HG03097 (cell line): ENCODE measurements around the gene KIF23.

Experiments
- ATAC-seq: cut with Tn5 transposase; IDR thresholded peaks from one replicate; pipeline ENCODE4 v1.9.1; 2021; ENCODE audit not compliant: unreplicated experiment, low FRiP score

KIF23 gene

DNA sequence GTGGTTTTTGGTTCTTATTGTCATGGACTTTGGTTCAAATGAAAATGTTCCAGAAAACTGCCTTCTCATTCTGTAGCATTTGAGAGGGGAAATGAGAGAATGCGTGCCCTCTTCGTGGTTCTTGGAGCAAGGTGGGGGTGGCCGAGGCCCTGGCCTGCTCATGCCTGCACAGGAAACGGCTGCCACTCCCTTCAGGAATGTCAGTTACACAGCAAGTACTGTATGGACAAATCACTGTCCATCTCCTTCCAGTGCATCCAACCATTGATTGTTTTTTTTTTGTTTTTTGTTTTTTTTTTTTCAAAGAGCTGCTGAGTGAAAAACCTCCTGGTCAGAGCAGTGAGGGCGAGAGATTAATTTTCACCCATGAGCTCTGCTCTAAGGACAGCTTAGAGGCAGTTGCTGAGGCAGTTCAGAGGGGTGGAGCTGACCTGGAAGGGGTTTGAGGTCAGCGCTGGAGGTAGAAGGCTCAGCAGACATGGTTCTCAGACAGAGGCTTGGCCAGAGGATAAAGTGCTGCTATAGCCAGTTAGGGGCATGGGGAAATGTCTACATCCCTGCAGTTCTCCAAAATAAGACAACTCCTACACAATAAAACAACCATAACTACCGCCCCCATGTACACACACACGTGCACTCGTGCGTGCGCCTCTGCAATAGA, 20.2 kb upstream of the KIF23 start:
- ATAC-seq, result no peak

DNA sequence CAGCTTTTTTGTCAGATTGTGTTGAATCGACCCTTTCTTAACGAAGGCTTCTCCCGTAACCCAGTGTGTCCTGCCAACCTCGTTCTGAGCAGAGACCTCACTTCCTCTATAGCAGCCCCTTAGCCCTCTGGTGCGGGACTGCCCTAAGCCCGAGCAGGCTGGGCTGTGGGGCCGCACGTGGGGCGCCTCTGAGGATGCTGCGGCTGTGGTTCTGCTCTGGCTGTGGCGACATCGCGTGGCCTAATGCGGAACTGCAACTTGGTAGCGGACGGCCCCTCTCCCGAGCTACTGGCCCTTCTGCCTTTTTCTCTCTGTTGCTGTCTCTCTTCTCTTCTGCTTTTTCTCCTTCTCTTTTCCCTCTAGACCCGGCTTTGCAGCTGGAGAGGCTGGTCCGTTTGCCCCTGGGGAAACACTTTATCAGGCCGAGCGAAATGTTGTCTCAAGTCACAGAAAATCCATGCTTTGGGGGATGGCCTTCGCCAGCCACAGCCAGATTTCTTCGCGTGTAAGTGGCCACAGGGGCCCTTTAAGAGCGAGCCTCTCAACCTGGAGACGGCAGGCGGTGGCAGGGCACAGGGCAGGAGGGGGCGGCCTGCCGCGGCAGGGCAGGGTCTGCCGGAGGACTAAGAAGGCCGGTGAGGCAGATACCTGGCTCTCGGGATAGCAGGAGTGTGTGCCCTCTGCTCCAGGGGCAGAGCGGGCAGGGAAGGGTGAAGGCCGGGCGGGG, 19.4 kb upstream of the KIF23 start:
- ATAC-seq, result no peak

DNA sequence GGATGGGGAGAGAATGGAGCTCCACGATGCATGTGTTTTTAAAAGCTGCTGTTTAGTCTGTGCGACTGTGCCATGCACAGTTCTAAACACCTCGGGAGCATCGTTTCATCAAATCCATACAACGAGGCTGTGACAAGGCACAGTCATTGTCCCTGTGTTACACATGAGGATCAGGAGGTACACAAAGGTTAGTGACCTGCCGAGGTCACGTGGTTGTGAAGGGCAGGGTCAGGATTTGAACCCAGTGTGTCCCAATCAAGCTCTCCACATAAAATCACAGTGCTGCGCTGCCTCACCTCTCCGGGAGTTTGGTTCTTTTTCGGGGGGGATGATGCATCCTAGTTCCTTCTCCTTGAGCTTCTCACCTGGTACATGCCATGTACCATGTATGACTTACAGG, 18.7 kb upstream of the KIF23 start:
- no peak for ATAC-seq

DNA sequence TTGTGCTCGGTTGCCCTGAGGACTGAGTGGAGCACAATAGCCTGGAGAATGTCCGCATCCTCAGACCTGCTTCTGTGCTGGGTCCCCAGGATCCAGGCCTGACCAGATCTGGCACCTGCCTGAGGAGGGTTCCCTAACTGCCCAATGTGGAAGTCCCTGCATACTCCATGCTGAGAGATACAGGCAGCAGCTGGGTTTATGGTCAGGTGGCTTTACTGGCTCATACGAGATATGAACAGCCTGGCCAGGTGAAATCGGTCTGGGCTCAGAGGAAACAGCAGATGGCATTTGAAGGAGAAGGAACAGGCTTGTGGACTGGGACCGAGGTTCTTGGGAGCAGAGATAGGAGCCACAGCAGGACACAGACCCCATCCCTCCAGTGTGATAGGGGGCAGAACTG, 18.2 kb upstream of the KIF23 start:
- ATAC-seq, result no peak

DNA sequence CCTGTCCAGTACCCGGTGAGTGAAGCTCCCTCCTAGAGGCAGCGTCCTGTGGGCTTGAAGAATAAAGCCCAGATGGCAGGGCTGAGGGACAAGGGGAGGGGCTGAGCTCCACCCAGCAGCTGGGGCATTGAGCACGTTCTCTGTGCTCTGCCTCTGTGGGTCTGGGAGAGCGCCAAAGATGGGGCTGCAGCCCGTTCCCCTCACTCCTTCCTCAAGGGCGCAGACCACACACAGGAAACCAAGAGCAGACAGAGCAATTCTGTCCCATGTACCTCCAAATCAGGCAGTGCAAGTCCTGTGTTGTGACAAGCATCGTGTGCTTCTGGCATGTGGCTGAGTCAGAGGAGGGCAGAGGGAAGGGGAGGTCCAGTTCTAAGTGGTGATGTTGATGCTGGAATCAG, 15.7 kb upstream of the KIF23 start:
- no peak for ATAC-seq

DNA sequence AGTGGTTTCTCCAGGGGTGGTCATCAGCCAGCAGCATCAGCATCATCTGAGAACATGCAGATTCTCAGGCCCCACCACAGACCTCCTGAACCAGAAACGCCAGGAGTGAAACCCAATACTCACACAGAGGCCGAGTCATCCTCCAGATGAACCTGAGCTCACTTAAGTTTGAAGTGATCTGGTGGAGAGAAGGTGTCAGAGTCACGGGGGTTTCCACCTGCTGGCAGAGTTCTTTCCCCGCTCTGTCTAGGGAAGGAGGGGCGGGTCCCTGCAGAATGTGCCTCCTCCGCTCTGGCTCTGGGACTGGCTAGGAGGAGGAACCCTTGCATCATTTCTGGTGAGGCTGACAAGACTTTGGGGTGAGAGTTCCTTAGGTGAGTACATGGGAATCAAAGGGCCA, 13.3 kb upstream of the KIF23 start:
- ATAC-seq, result no peak

DNA sequence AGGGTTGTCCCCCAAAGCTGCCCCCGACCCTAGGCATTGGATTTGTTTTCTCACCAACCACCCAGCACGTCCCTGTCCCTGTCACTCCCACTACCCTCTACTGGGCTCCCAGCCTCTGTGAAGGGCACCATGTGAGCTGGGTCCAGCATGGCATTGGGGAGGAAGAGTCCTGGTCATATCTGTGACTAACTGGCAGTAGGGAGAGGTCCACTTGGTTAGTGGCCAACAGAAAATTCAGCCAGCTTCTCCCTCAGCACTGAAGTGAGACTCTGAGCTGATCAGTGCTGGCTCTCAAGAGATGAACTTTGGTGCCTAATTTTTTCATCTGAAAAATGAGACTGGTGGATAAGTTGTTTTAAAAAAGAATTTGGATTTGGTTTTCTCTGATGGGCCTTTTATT, 11.3 kb upstream of the KIF23 start:
- no peak for ATAC-seq

DNA sequence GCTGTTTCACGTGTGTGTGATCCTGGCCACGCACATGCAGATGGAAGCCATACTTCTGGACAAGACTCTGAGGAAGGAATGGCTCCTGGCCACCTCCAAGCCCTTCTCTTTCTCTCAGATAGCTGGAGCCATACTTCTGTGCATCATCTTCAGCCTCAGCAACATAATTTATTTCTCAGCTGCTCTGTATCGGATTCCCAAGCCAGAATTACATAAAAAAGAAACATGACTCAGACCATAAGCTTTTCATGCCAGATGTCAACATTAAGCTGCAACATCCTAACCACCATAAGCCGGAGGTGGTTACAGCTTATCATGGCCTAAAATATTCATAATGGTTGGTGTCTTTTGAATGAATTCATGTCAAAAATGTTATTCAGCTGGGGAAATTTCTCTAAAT, 10.6 kb upstream of the KIF23 start:
- no peak for ATAC-seq

DNA sequence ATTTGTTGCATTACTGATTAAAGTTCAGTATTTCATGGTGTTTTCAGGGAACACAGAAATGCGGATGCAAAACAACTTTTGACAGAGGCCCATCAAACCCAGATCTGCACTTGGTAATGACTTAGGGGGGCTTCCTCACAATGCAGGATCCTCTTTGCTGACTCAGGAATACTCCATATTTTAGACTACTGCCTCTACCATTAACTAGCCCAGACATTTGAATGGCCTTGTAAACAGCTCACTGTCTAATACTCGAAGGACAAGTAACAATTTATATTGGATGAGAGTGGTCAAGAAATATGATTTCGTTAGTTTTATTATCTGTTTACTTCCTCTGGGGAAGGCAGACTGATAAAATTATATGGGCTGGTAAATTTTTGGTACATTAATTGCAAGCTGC, 9.0 kb upstream of the KIF23 start:
- ATAC-seq, result no peak

DNA sequence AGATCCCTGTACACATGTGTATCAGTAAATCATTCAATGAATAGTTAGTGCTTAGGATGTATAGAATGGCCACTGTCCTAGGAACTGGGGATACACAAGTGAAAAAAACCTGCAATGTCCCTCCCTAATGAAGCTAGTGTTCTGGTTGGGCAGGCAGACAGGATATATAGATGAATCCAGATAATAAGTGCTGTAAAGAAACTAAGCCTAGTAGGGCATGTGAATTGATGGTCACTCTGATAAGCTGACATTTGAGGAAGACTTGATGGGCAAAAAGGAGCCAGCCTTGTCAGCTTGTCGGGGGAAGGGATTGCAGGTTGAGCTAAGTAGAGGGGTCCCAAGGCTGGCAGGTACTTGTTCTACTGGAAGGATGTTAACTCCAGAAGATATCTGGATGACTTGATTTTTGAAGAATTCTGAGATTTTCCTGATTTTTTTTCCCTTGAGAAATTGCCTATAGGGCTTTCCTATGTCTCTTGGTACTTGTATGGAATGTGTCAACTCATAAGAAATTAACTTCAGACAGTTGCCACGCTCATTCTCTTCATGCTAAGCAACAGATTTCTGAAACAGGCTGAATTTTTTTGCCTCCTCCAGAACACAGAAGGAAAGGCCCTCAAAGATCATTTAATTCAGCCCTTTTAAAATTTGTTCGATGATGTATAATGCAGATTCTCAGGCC, 6.3 kb upstream of the KIF23 start:
- ATAC-seq, result no peak

DNA sequence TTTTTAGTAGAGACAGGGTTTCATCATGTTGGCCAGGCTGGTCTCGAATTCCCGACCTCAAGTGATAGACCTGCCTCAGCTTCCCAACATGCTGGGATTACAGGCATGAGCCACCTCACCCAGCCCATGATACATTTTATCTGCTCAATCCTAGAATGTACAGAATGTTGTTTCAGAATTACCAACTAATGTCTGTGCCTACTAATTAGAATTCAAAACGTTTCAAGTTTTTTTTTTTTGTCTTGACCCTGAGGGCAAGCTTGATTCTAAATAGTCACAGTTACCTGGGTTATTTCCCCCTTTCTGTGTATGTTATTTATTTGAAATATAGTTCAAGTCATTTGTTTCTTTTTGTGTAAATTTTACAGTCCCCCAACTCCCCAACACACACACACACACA, 5.3 kb upstream of the KIF23 start:
- no peak for ATAC-seq

DNA sequence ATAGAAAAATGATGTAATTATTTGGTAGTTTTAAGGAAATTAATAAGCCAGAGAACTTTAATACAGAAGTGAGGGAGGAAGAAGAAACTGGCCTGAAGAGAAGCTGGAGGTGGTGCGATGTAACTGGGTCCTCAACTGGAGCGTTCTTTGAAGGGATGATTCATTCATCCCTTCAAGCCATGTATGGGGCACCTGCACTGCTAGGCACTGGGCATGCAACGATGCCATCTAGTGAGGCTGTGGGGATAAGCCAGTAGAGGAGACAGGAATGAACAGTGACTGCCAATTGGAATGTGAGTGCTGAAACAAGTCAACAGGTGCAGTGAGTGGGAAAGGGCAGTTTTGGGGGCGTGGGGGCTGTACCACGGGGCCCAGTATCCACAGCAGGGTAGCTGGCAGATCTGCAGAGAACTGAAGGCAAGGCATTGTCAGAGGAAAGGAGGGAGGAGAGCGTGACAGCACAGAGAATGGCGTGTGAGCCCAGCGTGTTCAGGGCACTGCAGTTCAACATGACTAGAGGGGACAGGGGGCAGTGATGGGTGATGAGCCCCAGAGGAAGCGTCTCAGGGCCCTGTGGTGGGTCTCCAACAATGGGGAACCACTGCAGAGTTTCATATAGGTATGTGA, 3.8 kb upstream of the KIF23 start:
- ATAC-seq, result no peak

DNA sequence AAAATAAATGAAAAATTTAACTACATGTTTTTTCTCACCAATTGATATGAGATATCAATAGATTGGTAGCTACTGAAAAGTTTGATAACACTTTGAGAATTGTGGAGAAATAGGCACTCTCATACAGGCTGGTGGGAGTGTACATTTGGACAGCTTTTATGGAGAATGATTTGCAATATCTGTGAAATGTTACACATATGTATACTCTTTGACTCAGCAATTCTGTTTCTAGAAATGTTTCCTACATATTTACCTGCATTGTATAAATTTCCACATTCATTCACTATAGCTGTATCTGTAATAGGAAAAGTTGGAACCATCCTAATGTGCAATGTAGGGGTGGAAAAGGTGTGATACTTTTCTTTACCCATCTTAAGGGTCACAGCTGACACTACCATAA, 1.9 kb upstream of the KIF23 start:
- no peak for ATAC-seq

DNA sequence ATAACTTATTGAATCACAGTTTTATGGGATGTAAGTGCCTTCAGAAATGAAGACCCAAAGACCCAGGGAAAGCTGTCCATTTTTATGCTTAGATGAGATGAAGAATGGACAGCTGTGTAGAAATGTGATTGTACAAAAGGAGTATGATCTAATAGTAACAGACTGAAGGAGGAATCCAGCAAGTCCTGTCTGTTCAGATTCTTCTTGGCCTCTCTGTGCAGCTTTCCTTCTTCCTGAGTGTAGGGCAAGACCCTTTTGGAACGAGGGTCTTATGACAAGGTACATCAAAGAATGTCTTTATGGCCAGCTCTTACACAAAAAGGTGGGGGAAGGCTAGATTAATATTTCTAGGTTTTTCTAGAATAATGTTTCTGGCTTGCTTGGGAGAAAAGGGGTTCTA, 1.4 kb upstream of the KIF23 start:
- no peak for ATAC-seq

DNA sequence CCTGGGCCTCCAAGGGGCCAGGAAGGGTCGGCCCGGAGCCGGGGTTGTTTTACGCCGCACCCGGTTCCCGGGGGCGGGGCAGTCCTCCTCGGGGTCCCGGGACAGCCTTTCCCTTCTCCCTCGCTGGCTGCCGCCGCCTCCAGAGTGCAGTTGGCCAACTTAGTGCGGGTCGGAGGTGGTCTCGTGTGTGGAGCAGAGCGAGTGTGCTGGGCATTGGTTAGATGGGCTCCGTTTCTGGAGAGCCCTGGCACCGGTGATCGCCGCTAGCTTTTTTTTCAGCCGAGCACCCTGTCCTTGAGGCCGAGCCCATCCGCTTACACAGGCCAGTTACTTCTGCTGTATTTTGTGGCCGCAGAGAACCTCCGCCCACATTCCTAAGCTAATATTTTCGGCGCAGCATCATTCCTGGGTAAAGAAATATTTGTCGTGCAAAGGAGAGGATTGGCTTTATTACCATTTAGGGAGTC, 585 bp downstream of the KIF23 start:
- peak; percentile 41 for ATAC-seq

DNA sequence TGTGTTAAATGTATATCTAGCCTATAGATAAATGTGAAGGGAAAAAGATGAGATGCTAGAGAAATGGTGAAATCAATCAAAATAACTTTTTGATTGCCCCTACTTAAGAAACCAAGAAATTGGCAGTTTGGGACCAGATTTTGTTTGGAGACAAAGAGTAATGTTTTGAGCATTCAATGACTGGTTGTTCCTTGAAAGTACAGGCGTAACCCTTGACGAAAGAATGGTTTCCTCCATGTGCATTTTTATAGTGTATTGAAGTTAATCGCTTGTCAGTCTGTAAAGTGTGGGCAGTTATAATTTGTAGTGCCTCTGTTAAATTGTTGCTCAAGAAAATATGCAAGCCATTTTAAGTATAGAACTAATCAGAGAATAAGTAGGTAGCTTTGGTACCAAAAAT, 1.2 kb downstream of the KIF23 start:
- no peak for ATAC-seq

DNA sequence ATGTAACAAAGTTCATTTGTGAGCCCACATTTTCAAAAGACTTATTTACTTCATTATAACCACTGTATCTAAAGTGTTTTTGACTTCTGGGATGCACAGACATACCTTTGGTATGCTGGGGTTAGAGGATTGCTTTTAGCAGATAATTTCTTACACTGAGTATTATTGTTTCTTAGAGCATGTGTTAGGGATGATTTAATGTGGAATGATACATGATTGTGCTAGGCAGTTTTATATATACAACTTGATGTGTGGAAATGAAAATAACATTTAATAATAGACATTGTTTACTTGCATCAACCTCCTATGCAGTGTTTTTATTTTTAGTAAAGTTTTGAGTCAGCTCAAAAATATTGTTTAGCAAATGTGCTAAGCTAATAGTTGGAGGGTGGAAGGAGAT, 3.4 kb downstream of the KIF23 start:
- ATAC-seq, result no peak

DNA sequence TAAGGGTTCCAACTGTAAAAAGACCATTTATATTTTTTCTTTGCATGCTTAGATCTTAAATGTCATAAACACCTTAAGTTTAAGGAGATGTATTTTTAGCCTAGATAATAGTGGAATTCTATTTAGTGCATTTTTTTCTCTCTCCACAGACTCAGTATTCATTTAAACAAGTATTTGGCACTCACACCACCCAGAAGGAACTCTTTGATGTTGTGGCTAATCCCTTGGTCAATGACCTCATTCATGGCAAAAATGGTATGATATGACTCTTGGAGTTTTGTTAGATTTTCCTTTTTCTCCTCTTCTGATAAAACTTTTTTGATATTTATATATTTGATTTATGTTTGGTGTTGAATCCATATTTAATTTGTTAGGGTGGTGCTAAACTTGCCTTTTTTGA, 7.3 kb downstream of the KIF23 start:
- no peak for ATAC-seq

DNA sequence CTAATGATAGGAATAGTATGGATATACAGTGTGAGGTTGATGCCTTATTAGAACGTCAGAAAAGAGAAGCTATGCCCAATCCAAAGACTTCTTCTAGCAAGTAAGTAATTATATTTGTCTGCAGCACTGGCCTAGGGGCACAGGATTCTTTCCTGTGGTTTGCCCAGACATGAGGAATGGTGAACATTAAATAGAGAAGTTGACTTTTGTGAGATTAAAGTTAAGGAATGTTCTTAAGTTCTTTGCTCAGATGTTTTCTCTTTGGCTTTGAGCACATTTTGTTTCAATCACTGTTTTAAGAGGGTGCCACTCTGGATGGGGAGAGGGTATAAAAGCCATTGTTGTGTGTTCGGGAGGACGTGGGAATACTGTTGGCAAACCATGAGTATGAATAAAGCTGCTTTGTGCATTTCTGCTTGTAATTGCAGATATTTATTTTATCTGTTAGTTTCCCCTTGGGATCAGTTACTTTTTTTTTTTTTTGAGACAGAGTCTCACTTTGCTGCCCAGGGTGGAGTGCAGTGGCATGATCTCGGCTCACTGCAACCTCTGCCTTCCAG, 8.3 kb downstream of the KIF23 start:
- ATAC-seq, result no peak

DNA sequence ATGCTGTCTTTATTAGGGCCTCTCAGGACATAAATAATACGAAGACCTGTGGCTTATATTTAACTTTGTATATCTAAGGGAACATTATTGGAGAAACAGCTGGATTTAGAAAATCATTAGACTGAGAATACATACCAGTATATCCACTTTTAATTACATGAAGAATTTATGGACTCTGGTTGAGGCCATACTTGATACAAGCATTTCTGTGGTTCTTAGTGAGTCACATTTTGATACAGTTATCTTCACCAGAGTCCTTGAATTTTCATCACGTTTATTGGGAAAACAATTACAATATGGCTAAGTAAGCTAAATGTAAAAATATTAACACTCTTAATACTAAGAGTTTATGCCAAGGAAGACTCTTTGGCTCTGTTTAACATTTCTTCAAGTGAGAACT, 9.9 kb downstream of the KIF23 start:
- no peak for ATAC-seq

DNA sequence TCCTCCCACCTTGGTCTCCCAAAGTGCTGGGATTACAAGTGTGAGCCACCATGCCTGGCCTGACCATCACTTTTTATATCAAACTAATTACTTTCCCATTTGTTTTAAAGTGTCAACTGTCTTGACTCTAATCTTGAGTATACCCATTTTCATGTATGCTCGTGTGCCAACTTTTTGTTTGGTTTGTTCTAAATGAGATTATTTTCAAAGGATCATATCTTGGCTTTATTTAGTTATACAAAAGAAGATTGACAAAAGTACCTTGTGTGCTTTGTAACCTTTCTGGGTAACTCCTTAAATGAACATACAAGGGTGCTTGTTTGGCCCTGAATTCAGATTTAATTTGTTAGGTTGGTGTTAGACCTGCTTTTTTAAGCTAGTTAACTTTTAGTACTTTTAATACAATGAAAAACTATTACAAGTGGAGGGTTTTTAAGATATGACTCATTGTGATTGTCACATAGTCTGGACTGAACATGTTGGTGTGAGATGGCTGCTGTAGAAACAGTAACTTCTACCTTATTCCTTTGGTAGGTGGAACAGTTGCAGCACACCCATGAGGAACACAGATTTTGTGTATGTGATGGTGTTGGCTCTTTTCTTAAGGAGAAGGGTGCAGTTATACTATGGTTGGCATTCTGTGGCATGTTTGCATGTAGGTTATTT, 10.7 kb downstream of the KIF23 start:
- no peak for ATAC-seq
